MM.1S (cell line): Measurements from ENCODE around the gene CAPN11.

Experiments
- DNase-seq: peaks from one replicate; pipeline ENCODE4 v3.0.0-alpha.2; 2015
- H2AFZ ChIP-seq: fragments of 300-600 bp; sonication (generic); 2 replicates; pipeline ENCODE4 v1.6.0; 2016; ENCODE audit warnings: antibody characterized with exemption, low read length
- H3F3A ChIP-seq: fragments of 300-600 bp; sonication (generic); 2 replicates; pipeline ENCODE4 v1.6.1; 2016; ENCODE audit warnings: mild to moderate bottlenecking, antibody characterized with exemption, low read length, moderate library complexity, mixed read lengths; ENCODE audit not compliant: insufficient read depth
- H3K27ac ChIP-seq: fragments of 300-600 bp; sonication (generic); 2 replicates; pipeline ENCODE4 v1.5.1; 2016; ENCODE audit warnings: mild to moderate bottlenecking, low read length
- H3K27me3 ChIP-seq: fragments of 300-600 bp; sonication (generic); replicated peaks from 2 replicates; pipeline ENCODE4 v1.6.0; 2016; ENCODE audit warnings: low read length; ENCODE audit not compliant: insufficient read depth
- H3K36me3 ChIP-seq: fragments of 300-600 bp; sonication (generic); replicated peaks from 2 replicates; pipeline ENCODE4 v1.6.1; 2016; ENCODE audit warnings: mild to moderate bottlenecking, low read length, mixed read lengths; ENCODE audit not compliant: insufficient read depth
- H3K4me1 ChIP-seq: fragments of 300-600 bp; sonication (generic); 2 replicates; pipeline ENCODE4 v1.6.1; 2016; ENCODE audit warnings: low read length, mixed read lengths
- H3K4me2 ChIP-seq: fragments of 300-600 bp; sonication (generic); 2 replicates; pipeline ENCODE4 v1.6.0; 2016; ENCODE audit warnings: low read depth, low read length
- H3K4me3 ChIP-seq: fragments of 300-600 bp; sonication (generic); 2 replicates; pipeline ENCODE4 v1.5.1; 2016; ENCODE audit warnings: low read length, mixed read lengths
- H3K79me2 ChIP-seq: fragments of 300-600 bp; sonication (generic); 2 replicates; pipeline ENCODE4 v1.6.1; 2016; ENCODE audit warnings: mixed run types, low read length, mixed read lengths
- H3K9ac ChIP-seq: fragments of 300-600 bp; sonication (generic); 2 replicates; pipeline ENCODE4 v1.6.1; 2016; ENCODE audit warnings: low read length, mixed read lengths
- H3K9me2 ChIP-seq: fragments of 300-600 bp; sonication (generic); replicated peaks from 2 replicates; pipeline ENCODE4 v1.6.1; 2016; ENCODE audit warnings: mild to moderate bottlenecking, low read length, mixed read lengths; ENCODE audit not compliant: insufficient read depth
- H3K9me3 ChIP-seq: fragments of 300-600 bp; sonication (generic); replicated peaks from 2 replicates; pipeline ENCODE4 v1.6.1; 2016; ENCODE audit warnings: mild to moderate bottlenecking, low read length, mixed read lengths; ENCODE audit not compliant: insufficient read depth
- H4K20me1 ChIP-seq: fragments of 300-600 bp; sonication (generic); 2 replicates; pipeline ENCODE4 v1.6.1; 2016; ENCODE audit warnings: mild to moderate bottlenecking, low read length, moderate library complexity, mixed read lengths; ENCODE audit not compliant: insufficient read depth
- CTCF ChIP-seq: fragments of 300-600 bp; sonication (generic); IDR thresholded peaks from 2 replicates; pipeline ENCODE4 v1.5.1; 2016; ENCODE audit warnings: antibody characterized with exemption, low read length, mixed read lengths
- EZH2 ChIP-seq: fragments of 300-600 bp; sonication (generic); optimal IDR thresholded peaks from 2 replicates; pipeline ENCODE3; 2017; ENCODE audit warnings: low read depth, mild to moderate bottlenecking, antibody characterized with exemption, low read length, mixed read lengths
- EZH2phosphoT487 ChIP-seq: fragments of 300-600 bp; sonication (generic); IDR thresholded peaks from 2 replicates; pipeline ENCODE4 v1.6.1; 2018; ENCODE audit warnings: antibody characterized with exemption, low read length

The CAPN11 gene

GRCh38 chr6:44172731-44173500 lies 14.3 kb downstream of the CAPN11 start:
- H3K9ac ChIP-seq = no peak overlapping the region
- DNase-seq = peak; percentile 64
- H2AFZ ChIP-seq = no peak overlapping the region

GRCh38 chr6:44176130-44176761 lies 17.6 kb downstream of the CAPN11 start:
- TF ChIP-seq EZH2 (no peak), EZH2phosphoT487 (no peak), CTCF (no peak)
- no peak for DNase-seq
- Histone ChIP-seq H3K4me2 (no peak overlapping the region), H3K36me3 (no peaks in the 10 kb centered on the region), H3K27ac (no peak overlapping the region), H3K27me3 (no peaks in the 10 kb centered on the region; the same call in none of the 2 replicates), H3F3A (no peaks in the 10 kb centered on the region), H3K9me2 (no peaks in the 10 kb centered on the region), H3K9ac (no peak overlapping the region), H2AFZ (no peak overlapping the region), H4K20me1 (no peaks in the 10 kb centered on the region), H3K9me3 (no peaks in the 10 kb centered on the region), H3K79me2 (no peaks in the 10 kb centered on the region), H3K4me3 (no peak overlapping the region), H3K4me1 (no peaks in the 10 kb centered on the region)

More at GRCh38 chr6:44172731-44173500, 14.3 kb downstream of the CAPN11 start:
- no peaks in the 10 kb centered on the region for H3K4me1 ChIP-seq
- H3K27me3 ChIP-seq = no peaks in the 10 kb centered on the region; the same call in 1 of the 2 replicates
- no peaks in the 10 kb centered on the region for H3K79me2 ChIP-seq
- no peak for TF ChIP-seq EZH2
- TF ChIP-seq EZH2phosphoT487 = no peak
- peak; percentile 91 for TF ChIP-seq CTCF
- H3K4me3 ChIP-seq = no peak overlapping the region
- H3K9me3 ChIP-seq = no peaks in the 10 kb centered on the region
- no peaks in the 10 kb centered on the region for H3K9me2 ChIP-seq
- no peaks in the 10 kb centered on the region for H3F3A ChIP-seq
- H3K4me2 ChIP-seq = no peak overlapping the region
- no peak overlapping the region for H3K27ac ChIP-seq
- H3K36me3 ChIP-seq = no peaks in the 10 kb centered on the region
- no peaks in the 10 kb centered on the region for H4K20me1 ChIP-seq

- no peak overlapping the region for H3K9ac ChIP-seq
- no peaks in the 10 kb centered on the region; the same call in none of the 2 replicates for H3K27me3 ChIP-seq
- no peaks in the 10 kb centered on the region for H3K9me2 ChIP-seq
- no peak for TF ChIP-seq EZH2
- H3K4me3 ChIP-seq = no peak overlapping the region
- H3F3A ChIP-seq = no peaks in the 10 kb centered on the region
- no peaks in the 10 kb centered on the region for H3K36me3 ChIP-seq
- no peak overlapping the region for H3K27ac ChIP-seq
- H3K79me2 ChIP-seq = no peaks in the 10 kb centered on the region
- no peaks in the 10 kb centered on the region for H3K9me3 ChIP-seq
- H3K4me1 ChIP-seq = no peaks in the 10 kb centered on the region
- H2AFZ ChIP-seq = no peak overlapping the region
- DNase-seq = no peak
- H4K20me1 ChIP-seq = no peaks in the 10 kb centered on the region
- no peak overlapping the region for H3K4me2 ChIP-seq
These were observed 18.3 kb downstream of the CAPN11 start for GRCh38 chr6:44176762-44177509.
